ENCODE measurements around the gene KIF1C. TPM values are rescaled to one million over a fixed set of nuclear protein-coding genes. Genes with fewer than 3 reads are reported as not detected.

KIF1C gene
- total RNA-seq, 1 experiment from 2014 or later: 121 TPM

- no peaks in the 10 kb centered on the region for H3K27me3 ChIP-seq (ENCODE audit: insufficient read depth, low read length)
- ChIA-PET POLR2A (interaction anchor here (0.6 to 4.7 kb wide), 5 partner anchors 8 to 26 kb away, joined by 3 to 45 read pairs (median 5); partner anchors contain the start of genes RNF167, SLC25A11 and SPAG7), RAD21 (ENCODE audit: low non-redundant PET in 1 of 2, low total read pairs in 2 of 2, uncharacterized antibody in 2 of 2, unreplicated experiment in 2 of 2) (interaction anchor here in 1 of 2 experiments (1.1 kb wide), 1 partner anchor 19 kb away, joined by 3 read pairs; the partner anchor contains the start of gene SPAG7), CTCF (interaction anchor here (1.4 kb wide), 1 partner anchor 8 kb away, joined by 3 read pairs; the partner anchor contains the start of genes RNF167 and SLC25A11)
- H3K4me3 ChIP-seq (replicated peaks in 1 of 2; ENCODE audit: low read depth in 1 of 2, low read length in 2 of 2): peak within 1 kb of the TSS; percentile 96 to 97
- peak within 1 kb of the TSS; percentile 100 for H3K4me2 ChIP-seq (ENCODE audit: low read length)
- H3K9me3 ChIP-seq (ENCODE audit: control insufficient read depth in 1 of 2, insufficient read depth in 1 of 2, low read depth in 1 of 2, low read length in 2 of 2): no peaks in the 10 kb centered on the region
- peak within 1 kb of the TSS; percentile 97 for H3K9ac ChIP-seq (ENCODE audit: low read length)
- H3K27ac ChIP-seq (ENCODE audit: low read depth, low read length): peak within 1 kb of the TSS; percentile 99
- peak; percentile 51 for ATAC-seq
- no peak; the same call in 1 of the 2 replicates for TF ChIP-seq EGR1 (IDR thresholded peaks at IDR 0.05; ENCODE audit: low read depth)
- no peak for TF ChIP-seq SRF (IDR thresholded peaks at IDR 0.05; ENCODE audit: low read depth)
- no peak for TF ChIP-seq ELF1 (IDR thresholded peaks at IDR 0.05; ENCODE audit: borderline replicate concordance, low read depth)
- TF ChIP-seq EZH2phosphoT487 (IDR thresholded peaks at IDR 0.05; ENCODE audit: borderline replicate concordance): no peak
- TF ChIP-seq SP1 (IDR thresholded peaks at IDR 0.05; ENCODE audit: low read depth): peak; percentile 42
- TF ChIP-seq, protein P1, sequence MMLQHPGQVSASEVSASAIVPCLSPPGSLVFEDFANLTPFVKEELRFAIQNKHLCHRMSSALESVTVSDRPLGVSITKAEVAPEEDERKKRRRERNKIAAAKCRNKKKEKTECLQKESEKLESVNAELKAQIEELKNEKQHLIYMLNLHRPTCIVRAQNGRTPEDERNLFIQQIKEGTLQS (IDR thresholded peaks at IDR 0.05): no peak
- no peak for TF ChIP-seq TCF7L2 (IDR thresholded peaks at IDR 0.05; ENCODE audit: borderline replicate concordance, extremely low read depth, insufficient read depth, insufficient read length)
- TF ChIP-seq ZFX (IDR thresholded peaks at IDR 0.05): peak; percentile 59; the same call in 1 of the 2 replicates
- peak; percentile 91 for TF ChIP-seq POLR2AphosphoS5 (IDR thresholded peaks at IDR 0.05; ENCODE audit: low read depth, low read length)
- TF ChIP-seq SIN3A (IDR thresholded peaks at IDR 0.05; ENCODE audit: low read depth): peak; percentile 92
- peak; percentile 60 for TF ChIP-seq POLR2A (IDR thresholded peaks at IDR 0.05; ENCODE audit: borderline replicate concordance, extremely low read depth, insufficient read depth, insufficient read length)
- TF ChIP-seq REST (IDR thresholded peaks at IDR 0.05; ENCODE audit: low read depth): no peak
- peaks cover 62% of the 10 kb centered on the region for H3K79me2 ChIP-seq (ENCODE audit: insufficient read depth, low read length)
- H4K20me1 ChIP-seq (ENCODE audit: insufficient read depth): peaks cover 12% of the 10 kb centered on the region; the same call in 1 of the 2 replicates
- BruUV-seq (replicated peaks): no TSS peak
- intact Hi-C loops (cut with micrococcal nuclease): loop anchor here (1.0 to 5.0 kb wide), 2 partner anchors 8 to 39 kb away; partner anchors contain the start of genes CAMTA2, RNF167 and SLC25A11
- DNase-seq (ENCODE audit: low read depth, low spot score): peak; percentile 74
- H3K36me3 ChIP-seq (ENCODE audit: control insufficient read depth in 1 of 2, insufficient read depth in 2 of 2, low read length in 2 of 2): peaks cover 9 to 22% of the 10 kb centered on the region in 2 experiments; a peak in 2 of 4 replicates
- no peaks in the 10 kb centered on the region for H3K9me2 ChIP-seq (ENCODE audit: insufficient read depth)
- no peak within 1 kb of the TSS for H2AFZ ChIP-seq (ENCODE audit: low read depth, low read length, poor library complexity, severe bottlenecking)
- peaks cover 35 to 64% of the 10 kb centered on the region in 2 experiments for H3K4me1 ChIP-seq (ENCODE audit: control insufficient read depth in 1 of 2, insufficient read depth in 2 of 2, low read length in 2 of 2)
These were observed 49.4 kb upstream of the KIF1C start, which contains the start of gene PFN1 for GRCh38 chr17:4948166-4948930. Gene PFN1, minus strand, starts transcription at chr17:4948530. Its CDS starts 136 bp downstream, at chr17:4948394.
